HAP-1 (cell line): ENCODE data around the gene CSDE1.

ENCODE experiments used
- DNase-seq, 2 experiments: peaks; one replicate each; pipeline ENCODE4 v3.0.0-alpha.2; 2016 to 2020; ENCODE audit warnings: low spot score in 2 of 2
- H3K27me3 ChIP-seq: fragments of 250-450 bp; sonication (Bioruptor Pico); 2 replicates; pipeline ENCODE4 v1.5.1; 2020; ENCODE audit warnings: low read depth, mild to moderate bottlenecking, moderate library complexity
- H3K36me3 ChIP-seq: fragments of 250-450 bp; sonication (Bioruptor Pico); replicated peaks from 2 replicates; pipeline ENCODE4 v1.5.1; 2020; ENCODE audit warnings: mild to moderate bottlenecking
- H3K4me1 ChIP-seq: fragments of 250-450 bp; sonication (Bioruptor Pico); 2 replicates; pipeline ENCODE4 v1.5.1; 2020; ENCODE audit warnings: mild to moderate bottlenecking
- H3K4me3 ChIP-seq: fragments of 250-450 bp; sonication (Bioruptor Pico); 2 replicates; pipeline ENCODE4 v1.5.1; 2020; ENCODE audit warnings: mild to moderate bottlenecking, moderate library complexity
- H3K9me3 ChIP-seq: fragments of 250-450 bp; sonication (Bioruptor Pico); 2 replicates; pipeline ENCODE4 v1.5.1; 2020; ENCODE audit warnings: mild to moderate bottlenecking, moderate library complexity
- in situ Hi-C: fragments of 300-500 bp; cut with MboI; formaldehyde crosslinking; loops from 3 replicates; pipeline ENCODE4 v1.14.3; 2020; ENCODE audit warnings: low sequenced_read_pairs, inconsistent platforms, mixed read lengths

Gene CSDE1

DNA sequence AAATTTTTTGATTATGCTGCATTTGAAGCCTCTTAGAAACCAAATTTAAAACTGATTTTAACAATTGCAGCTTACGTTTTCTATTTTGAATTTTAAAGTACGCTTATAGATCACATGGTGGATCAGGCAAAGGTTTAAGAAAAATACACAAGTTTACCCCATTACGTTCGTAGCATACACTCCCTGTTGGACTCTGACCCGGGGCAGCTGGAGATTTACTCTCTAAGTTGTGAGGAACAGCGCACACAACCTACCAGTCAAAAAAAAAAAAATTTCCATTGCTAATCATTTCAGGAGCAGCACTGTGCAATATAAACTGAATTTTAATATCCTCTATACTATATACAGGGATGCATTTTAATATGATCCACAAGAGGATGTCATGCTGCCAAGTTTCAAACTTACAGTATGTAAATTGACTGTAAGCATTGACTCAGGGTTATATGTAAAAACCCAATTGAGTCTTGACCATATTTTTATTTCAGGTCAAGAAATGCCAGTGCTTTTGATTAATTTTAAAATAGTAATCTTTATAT lies 20.4 kb downstream of the CSDE1 start:
- in situ Hi-C loops = no loop called here
- Histone ChIP-seq H3K4me3 (no peak overlapping the region), H3K36me3 (peaks cover 87% of the 10 kb centered on the region), H3K4me1 (no peaks in the 10 kb centered on the region; the same call in 1 of the 2 replicates), H3K9me3 (no peaks in the 10 kb centered on the region), H3K27me3 (no peaks in the 10 kb centered on the region)
- no peak for DNase-seq

DNA sequence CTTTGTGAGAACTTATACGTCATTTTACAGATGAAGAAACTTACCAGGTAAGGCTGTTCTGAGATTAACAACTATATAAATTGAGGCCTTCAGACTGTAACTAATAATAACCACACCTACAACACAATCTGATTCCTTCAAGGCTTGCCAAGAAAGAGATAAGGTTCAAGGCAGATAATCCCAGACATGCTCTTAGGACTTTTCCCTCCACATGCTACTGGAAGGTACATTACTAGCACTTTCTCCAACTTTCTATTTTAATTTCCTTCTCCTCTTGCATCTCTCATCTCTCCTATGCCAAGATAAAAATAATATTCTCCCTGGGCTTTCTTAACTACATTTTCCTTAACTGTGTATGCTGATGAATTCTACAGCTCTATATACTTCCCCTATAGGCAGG lies 22.3 kb downstream of the CSDE1 start:
- Histone ChIP-seq H3K4me1 (no peaks in the 10 kb centered on the region), H3K4me3 (no peak overlapping the region), H3K9me3 (no peaks in the 10 kb centered on the region), H3K36me3 (peaks cover 93% of the 10 kb centered on the region), H3K27me3 (no peaks in the 10 kb centered on the region)
- in situ Hi-C loops = no loop called here
- no peak for DNase-seq

DNA sequence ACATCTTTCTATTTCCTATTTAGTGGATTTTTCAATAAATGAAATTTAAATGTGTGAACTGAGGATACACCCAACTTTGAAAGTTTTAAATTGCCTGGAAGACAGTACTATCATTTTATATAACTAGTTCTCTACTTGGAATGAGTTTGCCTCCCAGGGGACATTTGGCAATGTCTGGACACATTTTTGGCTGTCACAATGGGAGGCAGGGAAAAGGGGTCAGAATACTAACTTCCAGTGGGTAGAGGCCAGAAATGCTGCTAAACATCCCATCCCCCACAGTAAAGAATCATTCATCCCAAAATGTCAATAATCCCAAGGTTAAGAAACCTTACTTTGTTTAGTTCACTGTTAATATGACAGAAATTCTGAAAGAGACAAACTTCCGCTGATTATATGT lies 28.0 kb downstream of the CSDE1 start:
- no peaks in the 10 kb centered on the region for H3K9me3 ChIP-seq
- no peaks in the 10 kb centered on the region for H3K4me1 ChIP-seq
- in situ Hi-C loops = no loop called here
- peaks cover 97% of the 10 kb centered on the region for H3K36me3 ChIP-seq
- no peaks in the 10 kb centered on the region for H3K27me3 ChIP-seq
- no peak overlapping the region for H3K4me3 ChIP-seq
- no peak for DNase-seq

DNA sequence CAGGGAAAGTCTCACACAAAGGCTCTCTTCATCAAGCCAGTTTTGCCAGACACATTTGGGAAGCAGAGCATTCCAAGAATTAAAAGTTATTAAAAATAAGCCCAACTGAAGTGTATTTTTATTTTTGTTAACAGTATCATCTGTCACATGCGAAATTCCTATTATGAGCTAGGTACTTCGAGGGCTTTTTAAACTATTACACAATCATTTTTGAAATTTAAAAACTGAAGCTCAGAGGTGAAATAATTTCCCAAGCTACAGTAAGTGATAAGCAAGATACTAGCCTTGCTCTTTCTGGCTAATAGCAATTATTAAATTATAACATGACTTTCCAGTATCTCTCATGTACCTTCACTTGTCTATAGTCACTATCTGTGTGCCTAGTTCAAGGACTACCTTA lies 29.2 kb downstream of the CSDE1 start:
- H3K4me3 ChIP-seq = no peak overlapping the region
- in situ Hi-C loops = no loop called here
- H3K36me3 ChIP-seq = peaks cover 97% of the 10 kb centered on the region
- no peaks in the 10 kb centered on the region for H3K27me3 ChIP-seq
- DNase-seq = no peak
- H3K9me3 ChIP-seq = no peaks in the 10 kb centered on the region
- H3K4me1 ChIP-seq = no peaks in the 10 kb centered on the region

DNA sequence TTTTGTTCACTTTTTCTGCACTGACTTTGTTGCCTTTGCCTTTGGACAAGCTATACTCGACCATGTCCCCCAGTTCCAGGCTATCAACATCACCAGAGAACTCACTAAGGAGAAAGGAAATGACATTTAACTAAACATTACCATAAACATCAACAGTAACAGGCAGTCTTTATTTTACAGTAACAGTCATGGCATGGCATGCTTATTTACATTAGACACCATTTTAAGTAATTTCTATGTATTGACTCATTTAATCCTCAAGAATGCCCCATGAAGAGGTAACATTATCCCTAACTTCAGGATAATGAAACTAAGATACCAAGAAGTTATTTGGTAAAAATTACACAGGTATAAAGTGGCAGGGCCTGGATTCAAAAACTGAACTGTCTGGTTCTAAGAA lies 32.6 kb downstream of the CSDE1 start:
- DNase-seq = no peak
- Histone ChIP-seq H3K9me3 (no peaks in the 10 kb centered on the region), H3K27me3 (no peaks in the 10 kb centered on the region), H3K4me1 (no peaks in the 10 kb centered on the region), H3K4me3 (no peak overlapping the region), H3K36me3 (peaks cover 97% of the 10 kb centered on the region)
- in situ Hi-C loops = no loop called here

DNA sequence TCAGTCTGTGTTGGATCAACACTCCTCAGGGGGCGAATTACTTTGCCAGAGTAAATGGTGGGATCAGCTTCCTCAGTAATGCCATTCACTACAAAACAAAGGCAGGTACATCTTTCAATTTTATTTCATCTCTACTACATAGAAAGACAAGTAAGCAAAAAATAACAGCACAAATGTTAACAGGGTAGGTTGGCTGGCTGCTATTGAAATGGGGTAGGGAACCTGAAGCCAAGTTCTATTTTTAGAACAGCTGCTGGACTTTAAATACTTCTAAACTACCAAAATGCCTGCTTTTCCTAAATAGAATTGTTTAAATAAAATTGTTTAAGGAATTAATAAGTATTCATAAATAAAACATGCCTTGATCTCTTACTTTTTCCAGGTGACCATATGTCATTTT lies 33.9 kb downstream of the CSDE1 start:
- in situ Hi-C loops = no loop called here
- no peaks in the 10 kb centered on the region for H3K9me3 ChIP-seq
- no peak for DNase-seq
- no peaks in the 10 kb centered on the region for H3K27me3 ChIP-seq
- H3K4me3 ChIP-seq = no peak overlapping the region
- no peaks in the 10 kb centered on the region for H3K4me1 ChIP-seq
- H3K36me3 ChIP-seq = peaks cover 97% of the 10 kb centered on the region

DNA sequence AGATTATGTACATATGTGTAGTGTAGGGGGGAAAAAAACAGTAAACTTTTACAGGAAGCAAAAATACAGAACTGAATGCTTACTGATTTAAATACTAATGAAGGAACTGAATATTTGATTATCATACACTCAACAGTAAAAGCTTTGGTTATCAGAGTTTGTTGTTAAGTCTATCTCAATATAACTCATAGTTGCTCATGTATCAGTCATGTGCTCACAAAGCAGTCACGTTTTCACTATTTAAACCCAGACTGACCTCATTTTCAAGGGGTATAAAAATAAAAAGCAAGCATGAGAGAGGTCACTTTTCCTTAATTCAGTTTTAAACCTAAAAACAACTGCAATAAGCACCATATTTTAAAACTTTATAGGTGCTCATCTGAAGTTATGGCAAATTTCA lies 34.3 kb downstream of the CSDE1 start:
- Histone ChIP-seq H3K4me1 (no peaks in the 10 kb centered on the region), H3K36me3 (peaks cover 95% of the 10 kb centered on the region), H3K27me3 (no peaks in the 10 kb centered on the region), H3K9me3 (no peaks in the 10 kb centered on the region), H3K4me3 (no peak overlapping the region)
- in situ Hi-C loops = no loop called here
- DNase-seq = no peak

DNA sequence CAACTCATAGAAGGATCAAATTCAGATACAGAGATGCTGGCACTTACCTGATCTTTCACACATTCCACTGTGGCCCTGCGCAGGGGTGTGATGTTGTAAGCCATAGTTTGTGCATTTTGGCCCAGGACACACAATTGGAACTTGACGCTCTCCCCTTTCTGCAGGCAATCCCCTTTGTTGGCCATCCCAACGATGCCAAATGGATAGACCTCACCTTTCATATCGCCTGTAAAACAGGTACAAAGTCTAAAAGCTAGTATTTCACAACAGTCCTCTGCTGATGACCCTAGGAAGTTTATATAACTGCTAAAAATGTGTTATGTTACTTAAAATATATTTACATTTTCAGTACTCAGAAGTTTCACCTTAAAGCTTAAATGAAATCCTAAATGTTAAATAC lies 37.3 kb downstream of the CSDE1 start:
- H3K4me1 ChIP-seq = peaks cover under 1% of the 10 kb centered on the region; the same call in 1 of the 2 replicates
- no peaks in the 10 kb centered on the region for H3K9me3 ChIP-seq
- in situ Hi-C loops = no loop called here
- no peaks in the 10 kb centered on the region for H3K27me3 ChIP-seq
- H3K36me3 ChIP-seq = peaks cover 75% of the 10 kb centered on the region
- no peak for DNase-seq
- no peak overlapping the region for H3K4me3 ChIP-seq

DNA sequence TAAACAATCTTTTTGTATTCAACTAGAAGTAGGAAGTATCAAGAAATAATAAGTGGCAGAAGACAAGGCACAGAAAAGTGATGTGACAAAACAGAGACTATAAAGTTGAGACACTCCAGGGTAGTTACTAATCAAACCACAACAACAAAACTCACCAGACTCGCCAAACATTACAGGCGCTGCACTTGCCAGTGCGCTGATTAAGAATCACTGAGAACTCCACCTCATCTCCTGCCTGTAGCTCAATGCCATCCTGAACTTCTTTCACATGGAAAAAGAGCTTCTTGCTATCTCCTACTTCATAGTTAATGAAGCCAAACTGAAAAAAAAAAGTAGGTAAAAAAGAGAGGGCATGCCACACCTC lies 38.4 kb downstream of the CSDE1 start:
- H3K27me3 ChIP-seq = no peaks in the 10 kb centered on the region
- no peak for DNase-seq
- H3K36me3 ChIP-seq = peaks cover 70% of the 10 kb centered on the region
- H3K4me1 ChIP-seq = peaks cover 4% of the 10 kb centered on the region; the same call in 1 of the 2 replicates
- H3K4me3 ChIP-seq = no peak overlapping the region
- in situ Hi-C loops = no loop called here
- H3K9me3 ChIP-seq = no peaks in the 10 kb centered on the region

DNA sequence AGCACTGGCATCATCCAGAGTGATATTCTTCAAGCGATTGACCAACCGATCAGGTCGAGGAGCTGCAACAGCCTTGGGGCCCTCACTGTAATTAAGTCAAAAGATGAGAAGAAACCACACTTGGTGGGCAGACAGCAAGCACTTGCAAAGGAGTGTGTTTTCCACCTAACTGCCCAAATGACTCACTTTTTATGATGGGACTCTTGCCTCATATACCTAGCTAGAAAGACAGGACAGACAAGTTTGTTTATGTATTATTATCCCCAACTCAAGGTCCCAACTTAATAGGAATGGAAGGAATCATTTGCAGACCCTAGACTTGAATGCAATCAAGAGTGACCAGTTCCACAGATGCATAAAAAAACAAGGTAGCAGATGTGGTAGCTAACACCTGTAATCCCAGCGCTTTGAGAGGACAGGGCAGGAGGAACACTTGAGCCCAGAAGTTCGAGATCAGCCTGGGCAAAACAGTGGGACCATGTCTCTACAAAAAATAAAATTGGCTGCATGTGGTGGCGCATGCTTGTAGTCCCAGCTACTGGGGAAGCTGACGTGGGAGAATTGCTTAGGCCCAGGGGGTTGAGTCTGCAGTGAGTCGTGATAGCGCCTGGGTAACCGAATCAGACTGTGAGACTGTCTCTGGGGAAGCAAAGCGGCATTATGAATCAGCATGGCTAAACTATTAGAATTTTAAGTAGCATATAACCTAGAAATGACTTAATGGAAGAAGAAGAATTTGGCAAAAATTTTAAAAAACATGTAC lies 38.9 kb downstream of the CSDE1 start:
- Histone ChIP-seq H3K9me3 (no peaks in the 10 kb centered on the region), H3K4me3 (no peak overlapping the region), H3K4me1 (peaks cover 4% of the 10 kb centered on the region; the same call in 1 of the 2 replicates), H3K27me3 (no peaks in the 10 kb centered on the region), H3K36me3 (peaks cover 69% of the 10 kb centered on the region)
- in situ Hi-C loops = no loop called here
- DNase-seq = no peak

DNA sequence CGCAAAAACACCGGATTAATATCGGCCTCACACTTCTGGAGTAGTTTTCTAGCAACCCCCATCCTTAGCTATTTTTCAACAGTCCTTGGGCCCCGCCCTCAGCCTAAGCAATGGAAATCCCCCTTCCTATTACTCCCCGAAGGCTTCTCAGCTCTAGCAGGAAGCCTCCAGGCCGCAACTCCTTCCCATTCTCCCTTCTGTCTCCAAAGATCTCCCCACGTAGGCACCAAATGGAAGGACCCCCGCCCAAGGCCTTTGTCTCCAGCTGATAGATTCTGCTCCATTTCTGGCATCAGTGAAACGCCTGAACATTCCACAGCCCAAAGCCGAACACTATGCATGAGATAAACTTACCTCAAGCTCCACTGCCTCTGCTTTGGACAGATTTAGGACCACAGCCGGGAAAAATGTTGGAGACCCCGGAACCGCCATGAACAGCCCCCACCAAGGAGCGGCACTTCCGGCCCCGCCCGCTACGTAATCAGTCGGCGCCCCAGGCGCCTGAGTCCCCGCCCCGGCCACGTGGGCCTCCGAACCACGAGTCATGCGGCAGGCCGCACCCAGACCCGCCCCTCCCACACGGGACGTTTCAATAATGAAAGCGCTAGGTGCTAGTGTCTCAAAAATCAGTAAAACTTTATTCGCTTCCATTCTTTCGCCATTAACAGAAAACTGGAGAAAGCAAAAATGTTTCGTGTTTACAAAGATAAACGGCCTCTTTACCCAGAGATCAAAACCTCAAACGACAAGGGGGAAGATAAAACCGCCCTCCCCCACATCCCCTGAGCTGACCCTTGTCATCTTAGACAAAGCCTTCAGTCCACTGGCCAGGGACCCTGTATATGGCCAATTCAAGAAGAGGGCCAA lies 41.2 kb downstream of the CSDE1 start, which contains the start of gene NRAS:
TSS of gene NRAS (minus strand) at position 468 of the 867 bp plus-strand sequence. CDS start 611 bp downstream, outside the sequence.
- peaks cover 4% of the 10 kb centered on the region; the same call in 1 of the 2 replicates for H3K4me1 ChIP-seq
- H3K27me3 ChIP-seq = no peaks in the 10 kb centered on the region
- in situ Hi-C loops = no loop called here
- peak; percentile 79 to 95 for DNase-seq
- H3K9me3 ChIP-seq = no peaks in the 10 kb centered on the region
- peak within 1 kb of the TSS; percentile 81 for H3K4me3 ChIP-seq
- H3K36me3 ChIP-seq = peaks cover 64% of the 10 kb centered on the region

DNA sequence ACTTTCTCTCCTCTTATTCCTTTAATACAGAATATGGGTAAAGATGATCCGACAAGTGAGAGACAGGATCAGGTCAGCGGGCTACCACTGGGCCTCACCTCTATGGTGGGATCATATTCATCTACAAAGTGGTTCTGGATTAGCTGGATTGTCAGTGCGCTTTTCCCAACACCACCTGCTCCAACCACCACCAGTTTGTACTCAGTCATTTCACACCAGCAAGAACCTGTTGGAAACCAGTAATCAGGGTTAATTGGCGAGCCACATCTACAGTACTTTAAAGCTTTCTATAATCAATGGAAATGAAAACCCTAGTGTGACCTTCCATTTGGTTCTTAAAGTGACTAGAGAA lies 41.9 kb downstream of the CSDE1 start:
- Histone ChIP-seq H3K27me3 (no peaks in the 10 kb centered on the region), H3K36me3 (peaks cover 61% of the 10 kb centered on the region), H3K4me3 (peak overlapping the region; percentile 81), H3K4me1 (peaks cover 4% of the 10 kb centered on the region; the same call in 1 of the 2 replicates), H3K9me3 (no peaks in the 10 kb centered on the region)
- no peak for DNase-seq
- in situ Hi-C loops = no loop called here

DNA sequence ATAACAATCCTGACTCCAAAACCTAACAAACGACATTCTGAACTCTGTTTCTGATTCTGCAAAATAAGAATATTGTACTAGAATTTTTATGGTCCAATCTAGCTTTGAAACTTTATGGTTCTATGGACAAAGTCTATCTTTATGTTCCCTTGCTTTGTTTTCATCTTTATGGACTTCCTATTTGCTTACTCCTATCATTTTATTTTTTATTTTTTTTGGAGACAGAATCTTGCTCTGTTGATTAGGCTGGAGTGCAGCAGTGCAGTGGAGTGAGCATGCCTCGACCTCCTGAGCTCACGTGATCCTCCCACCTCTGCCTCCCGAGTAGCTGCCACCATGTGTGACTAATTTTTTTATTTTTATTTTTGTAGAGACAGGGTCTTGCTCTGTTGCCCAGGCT lies 44.8 kb downstream of the CSDE1 start:
- in situ Hi-C loops = no loop called here
- Histone ChIP-seq H3K4me1 (peaks cover 4% of the 10 kb centered on the region; the same call in 1 of the 2 replicates), H3K27me3 (no peaks in the 10 kb centered on the region), H3K9me3 (no peaks in the 10 kb centered on the region), H3K4me3 (no peak overlapping the region), H3K36me3 (peaks cover 60% of the 10 kb centered on the region)
- no peak for DNase-seq

DNA sequence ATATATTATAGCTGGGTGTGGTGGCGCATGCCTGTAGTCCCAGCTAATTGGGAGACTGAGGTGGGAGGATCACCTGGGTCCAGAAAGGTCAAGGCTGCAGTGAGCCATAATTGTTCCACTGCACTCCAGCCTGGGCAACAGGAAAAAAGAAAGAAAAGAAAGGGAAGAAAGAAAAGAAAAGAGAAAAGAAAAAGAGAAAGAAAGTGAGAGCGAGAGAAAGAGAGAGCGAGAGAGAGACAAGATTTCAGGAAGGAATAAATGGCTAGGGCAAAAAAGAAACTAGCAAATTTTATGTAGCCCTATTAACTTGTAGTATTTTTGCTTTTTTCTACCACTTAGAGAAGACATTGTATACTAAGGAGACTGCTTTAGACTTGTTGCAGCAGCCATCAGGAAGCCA lies 47.4 kb downstream of the CSDE1 start:
- H3K27me3 ChIP-seq = no peaks in the 10 kb centered on the region
- H3K4me3 ChIP-seq = no peak overlapping the region
- H3K9me3 ChIP-seq = no peaks in the 10 kb centered on the region
- in situ Hi-C loops = no loop called here
- DNase-seq = no peak
- peaks cover 66% of the 10 kb centered on the region for H3K36me3 ChIP-seq
- peaks cover 1% of the 10 kb centered on the region; the same call in 1 of the 2 replicates for H3K4me1 ChIP-seq
